ENCODE results near the gene DNAH10.

DNA sequence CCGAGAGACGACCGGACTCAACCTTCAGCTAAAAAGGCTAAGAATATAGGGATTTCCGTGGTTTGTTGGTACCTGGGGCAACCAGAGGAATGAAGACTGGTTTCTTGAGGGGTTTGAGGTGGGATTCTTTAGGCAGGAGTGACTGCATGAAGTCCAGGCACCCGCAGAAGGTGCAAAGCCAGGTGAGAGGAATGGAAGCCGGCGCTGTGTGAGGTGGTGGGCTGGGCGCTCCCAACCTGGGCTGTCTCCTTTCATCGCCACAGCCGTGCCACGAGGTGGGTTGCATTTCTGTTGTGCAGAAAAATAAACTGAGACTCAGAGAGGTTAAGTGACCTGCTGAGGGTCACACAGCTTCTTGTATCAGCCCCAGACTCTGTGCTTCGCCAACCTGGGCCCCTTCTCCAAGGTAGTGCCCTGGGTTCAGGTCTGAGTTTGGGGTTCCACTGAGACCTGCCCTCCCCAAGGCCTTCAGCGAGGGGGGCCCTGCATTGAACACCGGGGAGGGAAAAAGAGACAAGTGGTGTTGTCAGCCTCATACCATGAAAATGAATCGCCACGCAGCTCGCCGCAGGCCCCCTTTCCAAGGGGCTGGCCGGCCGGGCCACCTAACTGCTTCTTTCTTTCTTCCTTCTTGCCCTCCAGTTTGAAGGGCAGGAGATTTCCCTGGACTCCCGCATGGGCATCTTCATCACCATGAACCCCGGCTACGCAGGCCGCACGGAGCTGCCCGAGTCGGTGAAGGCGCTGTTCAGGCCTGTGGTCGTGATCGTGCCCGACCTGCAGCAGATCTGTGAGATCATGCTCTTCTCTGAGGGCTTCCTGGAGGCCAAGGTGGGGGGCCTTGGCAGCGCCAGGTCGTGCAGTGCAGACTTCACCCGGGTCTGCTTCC, 88.4 kb downstream of the DNAH10 start:
- TF ChIP-seq CTCF (IDR thresholded peaks at IDR 0.05) (no peak), POLR2A (IDR thresholded peaks at IDR 0.05) (no peak)
